ENCODE measurements around the gene GRM2. TPM values are rescaled to one million over a fixed set of nuclear protein-coding genes. Genes with fewer than 3 reads are reported as not detected.
A peak's percentile ranks its signal among the peaks of the same experiment; 100 is the strongest.
"Not testable (repeated sequence)": the region's sequence is repeated elsewhere in the genome, so short reads cannot be mapped to it uniquely, and the experiment has no call there.

GRM2 gene
- total RNA-seq, 1 experiment from 2014 or later: not detected

DNA sequence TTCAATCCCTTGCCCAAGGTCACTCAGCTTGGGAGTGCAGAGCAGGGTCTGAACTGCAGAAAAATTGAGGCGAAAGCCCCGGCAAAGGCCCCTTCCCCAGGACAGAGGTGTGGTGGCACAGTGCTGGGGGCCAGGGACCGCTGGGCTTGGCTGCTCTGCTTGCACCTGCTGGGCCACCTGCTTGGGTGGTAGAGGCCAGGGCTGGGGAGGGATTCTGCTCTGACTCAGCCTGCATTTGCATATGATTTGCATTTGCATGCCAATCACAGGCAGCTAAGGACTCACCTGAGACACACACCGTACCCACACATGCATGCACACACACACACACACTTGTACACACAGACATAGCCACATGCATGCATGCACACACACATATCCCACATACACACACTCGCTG, 9.9 kb downstream of the GRM2 start:
- in situ Hi-C loops (cut with HindIII; ENCODE audit: low pct_unique_long_range_greater_than_20kb, low sequenced_read_pairs): no loop called here
- no peak for DNase-seq (ENCODE audit: low read depth)

GRCh38 chr3:51717446-51717845, 10.6 kb downstream of the GRM2 start:
- in situ Hi-C loops (cut with HindIII; ENCODE audit: low pct_unique_long_range_greater_than_20kb, low sequenced_read_pairs): no loop called here
- no peak for DNase-seq (ENCODE audit: low read depth)

DNA sequence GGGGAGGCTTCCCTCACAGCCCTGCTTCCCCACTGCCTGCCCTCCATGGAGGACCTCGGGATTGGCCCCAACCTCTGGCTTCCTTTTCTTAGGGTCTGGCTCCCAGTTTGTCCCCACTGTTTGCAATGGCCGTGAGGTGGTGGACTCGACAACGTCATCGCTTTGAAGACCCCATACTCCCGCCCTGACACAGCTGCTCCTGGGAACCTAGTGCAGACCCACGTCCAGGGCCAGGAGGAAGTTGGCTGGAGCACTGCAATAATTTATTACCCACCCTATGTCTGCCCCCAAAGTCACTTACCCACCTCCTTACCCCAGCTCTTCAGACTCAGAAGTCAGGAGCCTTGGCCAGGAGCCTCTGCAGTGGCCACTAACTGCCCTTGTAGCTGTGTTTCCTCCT, 11.1 kb downstream of the GRM2 start:
- no peak for DNase-seq (ENCODE audit: low read depth)
- in situ Hi-C loops (cut with HindIII; ENCODE audit: low pct_unique_long_range_greater_than_20kb, low sequenced_read_pairs): no loop called here

DNA sequence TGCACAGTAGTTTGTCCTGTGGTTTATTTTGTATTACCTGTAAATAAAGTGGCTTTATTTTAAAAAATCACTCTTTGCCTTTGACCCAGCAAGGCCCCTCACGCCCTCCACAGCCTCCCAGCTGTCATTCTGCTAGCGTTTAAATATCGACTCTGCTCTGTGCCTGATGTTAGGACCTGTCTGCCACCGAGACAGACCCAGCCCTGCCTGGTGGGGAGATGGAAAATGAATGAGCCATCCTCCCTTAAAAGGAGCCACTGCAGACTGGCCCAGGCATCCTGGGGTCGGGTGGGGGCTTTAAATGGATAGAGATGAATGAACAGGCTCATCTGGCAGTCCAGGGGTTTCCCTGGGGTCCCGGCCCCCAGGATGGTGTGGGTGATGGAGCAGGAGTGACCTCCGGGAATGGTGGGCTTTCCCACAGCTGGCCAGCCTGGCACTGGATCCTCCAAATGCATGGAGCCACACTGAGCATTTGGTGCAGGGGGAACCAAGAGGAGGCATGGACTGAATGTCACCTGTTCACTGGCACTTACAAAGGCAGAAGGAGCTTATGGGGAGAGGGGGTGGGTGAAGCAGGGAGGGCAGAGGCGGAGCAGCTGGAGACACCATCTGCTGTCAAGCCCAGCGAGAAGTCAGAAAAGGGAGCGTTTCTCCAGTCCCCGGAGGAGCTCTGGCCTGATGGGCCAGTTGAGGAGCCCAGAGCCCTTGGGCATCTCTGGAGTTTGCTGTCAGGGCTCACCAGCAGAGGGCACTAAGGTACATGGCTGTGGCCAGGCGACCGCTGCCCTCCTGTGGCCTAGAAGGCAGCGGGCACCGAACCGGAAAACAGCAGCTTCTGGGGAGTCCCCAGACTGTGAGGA, 11.9 kb downstream of the GRM2 start:
- peak; percentile 10 for DNase-seq (ENCODE audit: low read depth)
- in situ Hi-C loops (cut with HindIII; ENCODE audit: low pct_unique_long_range_greater_than_20kb, low sequenced_read_pairs): no loop called here

GRCh38 chr3:51719410-51720025, 12.7 kb downstream of the GRM2 start:
- no peak for DNase-seq (ENCODE audit: low read depth)
- in situ Hi-C loops (cut with HindIII; ENCODE audit: low pct_unique_long_range_greater_than_20kb, low sequenced_read_pairs): no loop called here

GRCh38 chr3:51720292-51721061, 13.6 kb downstream of the GRM2 start:
- no peak for DNase-seq (ENCODE audit: low read depth)
- in situ Hi-C loops (cut with HindIII; ENCODE audit: low pct_unique_long_range_greater_than_20kb, low sequenced_read_pairs): no loop called here

GRCh38 chr3:51721062-51721745, 14.3 kb downstream of the GRM2 start:
- in situ Hi-C loops (cut with HindIII; ENCODE audit: low pct_unique_long_range_greater_than_20kb, low sequenced_read_pairs): no loop called here
- DNase-seq (ENCODE audit: low read depth): no peak

DNA sequence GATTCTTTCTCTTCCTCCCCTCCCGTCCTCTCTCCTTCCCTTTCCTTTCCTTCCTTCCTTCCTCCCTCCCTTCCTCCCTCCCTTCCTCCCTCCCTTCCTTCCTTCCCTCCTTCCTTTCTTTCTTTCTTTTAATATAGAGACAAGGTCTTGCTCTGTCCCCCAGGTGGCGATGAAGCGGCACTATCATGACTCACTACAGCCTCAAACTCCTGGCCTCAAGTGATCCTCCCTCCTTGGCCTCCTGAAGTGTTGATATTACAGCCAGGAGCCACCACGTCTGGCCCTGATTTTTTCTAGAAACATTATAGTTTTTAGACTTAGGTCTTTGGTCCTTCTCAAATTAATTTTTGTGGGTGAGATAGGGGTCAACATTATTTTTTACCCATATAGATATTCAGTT, 15.5 kb downstream of the GRM2 start:
- no peak for DNase-seq (ENCODE audit: low read depth)
- in situ Hi-C loops (cut with HindIII; ENCODE audit: low pct_unique_long_range_greater_than_20kb, low sequenced_read_pairs): no loop called here

DNA sequence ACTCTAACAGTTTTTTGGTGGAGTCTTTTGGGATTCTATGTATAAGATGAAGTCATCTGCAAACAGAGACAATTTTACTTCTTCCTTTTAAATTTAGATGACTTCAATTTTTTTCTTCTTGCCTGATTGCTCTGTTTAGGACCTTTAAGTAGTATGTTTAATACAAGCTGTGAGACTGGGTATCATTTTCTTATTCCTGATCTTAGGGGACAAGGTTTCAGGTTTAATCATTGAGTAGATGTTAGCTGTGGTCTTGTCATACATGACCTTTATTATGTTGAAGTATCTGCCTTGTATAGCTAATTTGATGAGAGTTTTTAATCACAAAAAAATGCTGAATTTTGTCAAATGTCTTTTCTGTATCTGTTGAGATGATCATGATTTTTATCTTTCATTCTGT, 20.6 kb downstream of the GRM2 start:
- in situ Hi-C loops (cut with HindIII; ENCODE audit: low pct_unique_long_range_greater_than_20kb, low sequenced_read_pairs): no loop called here
- no peak for DNase-seq (ENCODE audit: low read depth)

DNA sequence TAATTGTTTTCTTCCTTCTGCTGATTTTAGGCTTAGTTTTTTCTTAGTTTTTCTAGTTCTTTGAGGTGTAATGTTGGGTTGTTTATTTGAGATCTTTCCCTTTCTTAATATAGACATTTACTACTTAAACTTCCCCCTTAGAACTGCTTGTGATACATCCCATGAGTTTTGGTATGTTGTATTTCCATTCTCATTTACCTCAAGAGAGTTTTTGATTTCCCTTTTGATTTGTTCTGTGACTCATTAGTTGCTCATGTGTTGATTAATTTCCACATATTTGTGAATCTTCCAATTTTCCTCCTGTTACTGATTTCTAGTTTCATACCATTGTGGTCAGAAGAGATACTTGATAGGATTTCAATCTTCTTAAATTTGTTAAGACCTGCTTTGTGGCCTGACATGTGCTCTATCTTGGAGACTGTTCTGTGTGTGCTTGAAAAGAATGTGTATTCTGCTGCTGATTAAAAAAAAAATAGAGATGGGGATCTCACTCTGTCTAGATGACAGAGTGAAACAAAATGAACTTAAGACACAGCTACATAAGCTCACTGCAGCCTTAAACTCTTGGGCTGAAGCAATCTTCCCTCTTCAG, 22.3 kb downstream of the GRM2 start:
- in situ Hi-C loops (cut with HindIII; ENCODE audit: low pct_unique_long_range_greater_than_20kb, low sequenced_read_pairs): no loop called here
- no peak for DNase-seq (ENCODE audit: low read depth)

GRCh38 chr3:51733859-51734571, 27.1 kb downstream of the GRM2 start:
- in situ Hi-C loops (cut with HindIII; ENCODE audit: low pct_unique_long_range_greater_than_20kb, low sequenced_read_pairs): no loop called here
- DNase-seq (ENCODE audit: low read depth): no peak

GRCh38 chr3:51734572-51734907, 27.7 kb downstream of the GRM2 start:
- in situ Hi-C loops (cut with HindIII; ENCODE audit: low pct_unique_long_range_greater_than_20kb, low sequenced_read_pairs): no loop called here
- DNase-seq (ENCODE audit: low read depth): no peak

DNA sequence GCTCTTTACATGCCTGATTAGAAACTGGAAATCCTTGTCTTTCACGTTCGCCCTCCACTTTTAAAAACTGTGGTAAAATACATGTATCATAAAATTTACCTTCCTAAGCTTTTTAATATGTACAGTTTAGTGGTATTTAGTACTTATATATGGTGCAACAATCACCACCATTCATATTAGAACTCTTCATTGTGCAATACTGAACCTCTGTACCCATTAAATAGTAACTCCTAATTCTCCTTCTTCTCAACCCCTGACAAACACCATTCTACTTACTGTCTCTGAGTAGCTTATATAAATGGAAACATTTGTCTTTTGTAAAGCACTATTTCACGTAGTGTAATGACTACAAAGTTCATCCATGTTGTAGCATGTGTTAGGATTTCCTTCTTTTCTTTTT, 28.2 kb downstream of the GRM2 start:
- in situ Hi-C loops (cut with HindIII; ENCODE audit: low pct_unique_long_range_greater_than_20kb, low sequenced_read_pairs): no loop called here
- DNase-seq (ENCODE audit: low read depth): no peak

DNA sequence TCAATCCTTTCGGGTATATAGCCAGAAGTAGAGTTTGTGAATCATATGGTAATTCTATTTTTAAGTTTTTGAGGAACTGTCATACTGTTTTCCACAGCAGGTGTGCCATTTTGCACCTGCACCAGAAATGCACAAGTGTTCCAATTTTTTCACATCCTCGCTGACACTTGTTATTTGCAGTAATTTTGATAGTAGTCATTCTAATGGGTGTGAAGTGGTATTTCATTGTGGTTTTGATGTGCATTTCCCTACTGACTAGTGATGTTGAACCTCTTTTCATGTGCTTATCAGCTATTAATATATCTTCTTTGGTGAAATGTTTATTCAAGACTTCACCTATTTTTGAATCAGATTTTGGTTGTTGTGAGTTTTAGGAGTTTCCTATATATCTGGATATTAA, 29.1 kb downstream of the GRM2 start:
- in situ Hi-C loops (cut with HindIII; ENCODE audit: low pct_unique_long_range_greater_than_20kb, low sequenced_read_pairs): no loop called here
- no peak for DNase-seq (ENCODE audit: low read depth)

- in situ Hi-C loops (cut with HindIII; ENCODE audit: low pct_unique_long_range_greater_than_20kb, low sequenced_read_pairs): no loop called here
- DNase-seq (ENCODE audit: low read depth): no peak
These were observed 32.2 kb downstream of the GRM2 start for GRCh38 chr3:51739110-51739509.

GRCh38 chr3:51742320-51742719, 35.5 kb downstream of the GRM2 start:
- in situ Hi-C loops (cut with HindIII; ENCODE audit: low pct_unique_long_range_greater_than_20kb, low sequenced_read_pairs); DNase-seq (ENCODE audit: low read depth): not testable (repeated sequence)

- in situ Hi-C loops (cut with HindIII; ENCODE audit: low pct_unique_long_range_greater_than_20kb, low sequenced_read_pairs); DNase-seq (ENCODE audit: low read depth): not testable (repeated sequence)
These were observed 36.1 kb downstream of the GRM2 start for GRCh38 chr3:51742978-51743377.

GRCh38 chr3:51747840-51748239, 41.0 kb downstream of the GRM2 start:
- no peak for DNase-seq (ENCODE audit: low read depth)
- in situ Hi-C loops (cut with HindIII; ENCODE audit: low pct_unique_long_range_greater_than_20kb, low sequenced_read_pairs): no loop called here
